Mammary epithelial cell (primary cell): Measurements from ENCODE around the gene SPRY1.

ENCODE experiments used
- CTCF ChIP-seq, 2 donors: IDR thresholded peaks in 1 of 2; conservative IDR thresholded peaks in 1 of 2; 2 replicates each; pipeline ENCODE4 v1.5.1; 2011 to 2012; ENCODE audit warnings: inconsistent platforms in 2 of 2, low read length in 2 of 2, mild to moderate bottlenecking in 2 of 2, control low read depth in 1 of 2, low read depth in 1 of 2; ENCODE audit not compliant: insufficient read depth in 1 of 2; ENCODE audit errors: extremely low read depth in 1 of 2
- EZH2 ChIP-seq: IDR thresholded peaks from 2 replicates; pipeline ENCODE4 v1.6.1; 2012; ENCODE audit warnings: low read length, inconsistent platforms, borderline replicate concordance

GRCh38 chr4:123378794-123379193 is 17.8 kb upstream of the SPRY1 start:
- no peak for TF ChIP-seq CTCF (conservative IDR thresholded peaks at IDR 0.05 in 1 of 2, IDR thresholded peaks at IDR 0.05 in 1 of 2; ENCODE audit: extremely low read depth in 1 of 2, insufficient read depth in 1 of 2, low read depth in 1 of 2, low read length in 2 of 2)
- TF ChIP-seq EZH2, result no peak
